Central memory CD8-positive, alpha-beta T cell (primary cell): ENCODE data around the gene ART5.

Experiments used
- ATAC-seq: fragments of 150-1000 bp; cut with Tn5 transposase; replicated peaks from 2 replicates; pipeline ENCODE4 v1.10.0; 2022; ENCODE audit warnings: mild to moderate bottlenecking, moderate FRiP score, moderate number of reproducible peaks; ENCODE audit not compliant: poor library complexity, severe bottlenecking; ENCODE audit errors: extremely low read depth
- DNase-seq, 2 donors: peaks; one replicate each; pipeline ENCODE4 v3.0.0; 2021; ENCODE audit warnings: low spot score in 2 of 2
- H3K27ac Mint-ChIP-seq: one replicate; pipeline ENCODE4 v1.8.0; 2022; ENCODE audit warnings: low read depth, mild to moderate bottlenecking, moderate library complexity, mixed read lengths
- H3K27me3 Mint-ChIP-seq: one replicate; pipeline ENCODE4 v1.8.0; 2022; ENCODE audit warnings: mixed read lengths
- H3K36me3 Mint-ChIP-seq: one replicate; pipeline ENCODE4 v1.8.0; 2022; ENCODE audit warnings: mild to moderate bottlenecking, moderate library complexity, mixed read lengths; ENCODE audit not compliant: insufficient read depth
- H3K4me1 Mint-ChIP-seq: one replicate; pipeline ENCODE4 v1.8.0; 2022; ENCODE audit warnings: mixed read lengths
- H3K4me3 Mint-ChIP-seq: one replicate; pipeline ENCODE4 v1.8.0; 2022; ENCODE audit warnings: mild to moderate bottlenecking, moderate library complexity, mixed read lengths
- H3K9me3 Mint-ChIP-seq: one replicate; pipeline ENCODE4 v1.8.0; 2022; ENCODE audit warnings: mixed read lengths

ART5 gene, protein sequence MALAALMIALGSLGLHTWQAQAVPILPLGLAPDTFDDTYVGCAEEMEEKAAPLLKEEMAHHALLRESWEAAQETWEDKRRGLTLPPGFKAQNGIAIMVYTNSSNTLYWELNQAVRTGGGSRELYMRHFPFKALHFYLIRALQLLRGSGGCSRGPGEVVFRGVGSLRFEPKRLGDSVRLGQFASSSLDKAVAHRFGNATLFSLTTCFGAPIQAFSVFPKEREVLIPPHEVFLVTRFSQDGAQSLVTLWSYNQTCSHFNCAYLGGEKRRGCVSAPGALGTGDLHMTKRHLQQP

DNA sequence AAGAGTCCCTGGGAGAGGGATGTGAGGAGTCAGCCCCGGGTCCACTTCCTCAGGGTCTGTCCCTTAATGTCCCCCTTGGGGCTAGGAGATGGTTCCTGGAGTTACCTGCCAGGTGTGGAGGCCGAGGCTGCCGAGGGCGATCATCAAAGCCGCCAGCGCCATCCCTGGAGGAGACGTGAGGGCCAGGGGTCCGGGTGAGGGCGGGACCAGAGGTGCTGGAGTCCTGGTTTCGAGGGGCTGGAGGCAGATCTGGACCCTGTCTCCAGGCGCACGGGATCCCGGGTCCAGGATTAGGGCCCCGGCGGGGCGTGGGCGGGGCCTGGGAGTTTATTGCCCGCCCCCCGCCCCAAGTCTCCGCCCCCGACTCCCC lies at the start of gene ART5:
TSS of gene ART5 (minus strand) at position 292 of the 370 bp plus-strand sequence. CDS start at position 162, 130 bp downstream.
- H3K36me3 Mint-ChIP-seq, result no peaks in the 10 kb centered on the region
- peak within 1 kb of the TSS; percentile 4 for H3K27ac Mint-ChIP-seq
- H3K4me3 Mint-ChIP-seq, result peak within 1 kb of the TSS; percentile 63
- H3K27me3 Mint-ChIP-seq, result peaks cover 91% of the 10 kb centered on the region
- H3K9me3 Mint-ChIP-seq, result no peaks in the 10 kb centered on the region
- DNase-seq (no peak), ATAC-seq (peak; percentile 10)
- peaks cover 12% of the 10 kb centered on the region for H3K4me1 Mint-ChIP-seq

DNA sequence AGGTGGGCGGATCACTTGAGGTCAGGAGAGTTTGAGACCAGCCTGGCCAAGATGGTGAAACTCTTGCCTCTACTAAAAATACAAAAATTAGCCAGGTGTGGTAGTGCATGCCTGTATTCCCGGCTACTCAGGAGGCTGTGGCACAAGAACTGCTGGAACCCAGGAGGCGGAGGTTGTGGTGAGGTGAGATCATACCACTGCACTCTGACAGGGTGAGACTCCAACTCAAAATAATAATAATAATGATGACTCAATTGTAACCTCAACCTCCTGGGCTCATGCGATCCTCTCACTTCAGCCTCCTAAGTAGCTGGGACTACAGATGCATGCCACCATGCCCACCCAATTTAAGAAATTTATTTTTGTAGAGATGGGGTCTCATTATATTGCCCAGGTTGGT lies 45.0 kb upstream of the ART5 start:
- no peak overlapping the region for H3K4me3 Mint-ChIP-seq
- peaks cover 77% of the 10 kb centered on the region for H3K36me3 Mint-ChIP-seq
- DNase-seq (no peak), ATAC-seq (no peak)
- no peak overlapping the region for H3K27ac Mint-ChIP-seq
- no peaks in the 10 kb centered on the region for H3K4me1 Mint-ChIP-seq
- no peaks in the 10 kb centered on the region for H3K27me3 Mint-ChIP-seq
- H3K9me3 Mint-ChIP-seq, result no peaks in the 10 kb centered on the region

DNA sequence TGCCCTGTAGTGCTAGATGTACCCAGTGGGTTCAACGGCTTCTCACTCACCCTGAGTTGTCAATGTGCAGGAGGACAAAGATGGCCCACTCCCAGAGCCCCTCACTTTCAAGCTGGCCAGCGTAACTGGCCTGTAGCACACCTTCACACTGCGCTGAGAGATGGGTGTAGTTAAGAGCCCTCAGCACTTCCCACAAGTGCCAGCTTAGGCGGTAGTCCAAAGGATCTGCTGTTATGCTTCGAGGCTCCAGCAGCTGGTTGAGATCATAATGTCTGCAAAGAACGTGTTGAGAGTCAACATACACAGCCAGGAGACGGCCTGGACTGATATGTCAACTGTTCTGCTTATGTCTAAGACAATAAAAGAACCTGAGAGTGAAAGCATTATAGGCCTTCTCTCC lies 44.1 kb upstream of the ART5 start:
- Mint-ChIP-seq H3K4me1 (no peaks in the 10 kb centered on the region), H3K27me3 (no peaks in the 10 kb centered on the region), H3K27ac (no peak overlapping the region), H3K9me3 (no peaks in the 10 kb centered on the region), H3K4me3 (no peak overlapping the region), H3K36me3 (peaks cover 78% of the 10 kb centered on the region)
- ATAC-seq (no peak), DNase-seq (no peak)

DNA sequence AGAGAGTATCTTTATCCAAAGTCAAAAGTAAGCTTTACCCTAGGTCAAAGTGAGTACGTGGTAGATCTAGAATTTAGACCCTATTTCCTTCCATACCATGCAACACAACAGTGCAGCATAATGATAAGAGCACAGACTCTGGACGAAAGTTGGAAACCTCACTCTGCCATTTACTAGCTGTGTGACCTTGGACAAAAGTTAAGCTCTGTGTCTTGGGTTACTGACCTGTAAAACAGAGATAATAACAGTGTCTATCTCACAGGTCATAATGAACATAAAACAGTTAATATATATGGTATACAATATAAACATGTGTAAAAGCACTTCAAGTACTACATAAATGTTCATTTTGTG lies 43.0 kb upstream of the ART5 start:
- peaks cover 82% of the 10 kb centered on the region for H3K36me3 Mint-ChIP-seq
- ATAC-seq (no peak), DNase-seq (no peak)
- H3K27me3 Mint-ChIP-seq, result no peaks in the 10 kb centered on the region
- H3K4me3 Mint-ChIP-seq, result no peak overlapping the region
- no peaks in the 10 kb centered on the region for H3K9me3 Mint-ChIP-seq
- no peak overlapping the region for H3K27ac Mint-ChIP-seq
- H3K4me1 Mint-ChIP-seq, result no peaks in the 10 kb centered on the region

DNA sequence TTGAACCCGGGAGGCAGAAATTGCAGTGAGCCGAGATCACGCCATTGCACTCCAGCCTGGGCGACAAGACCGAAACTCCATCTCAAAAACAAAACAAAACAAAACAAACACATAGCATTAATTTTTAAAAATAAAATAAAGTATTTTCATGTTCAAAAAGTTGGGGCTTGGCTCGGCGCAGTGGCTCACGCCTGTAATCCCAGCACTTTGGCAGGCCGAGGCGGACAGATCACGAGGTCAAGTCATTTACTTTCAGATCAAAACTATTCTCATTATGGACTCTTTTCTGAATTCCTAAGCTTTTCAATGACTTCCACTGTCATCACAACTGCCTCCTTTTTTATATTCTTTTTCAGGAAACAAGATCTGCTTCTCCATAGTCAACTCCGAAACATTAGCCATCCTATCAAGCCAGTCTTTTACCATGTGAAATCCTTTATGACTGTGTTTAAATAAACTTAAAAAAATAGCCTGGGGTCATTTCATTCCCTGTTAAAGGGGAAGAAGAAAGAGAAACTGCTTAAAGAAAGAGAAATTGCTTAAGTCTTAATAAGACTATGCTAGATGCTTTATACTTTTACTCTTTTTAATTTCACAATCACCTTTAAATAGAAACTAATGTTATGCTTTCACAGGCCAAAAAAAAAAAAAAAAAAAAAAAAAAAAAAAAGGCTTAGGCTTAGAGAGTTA lies 42.5 kb upstream of the ART5 start:
- ATAC-seq (no peak), DNase-seq (no peak)
- H3K27ac Mint-ChIP-seq, result no peak overlapping the region
- H3K36me3 Mint-ChIP-seq, result peaks cover 84% of the 10 kb centered on the region
- no peaks in the 10 kb centered on the region for H3K27me3 Mint-ChIP-seq
- H3K4me1 Mint-ChIP-seq, result peaks cover 1% of the 10 kb centered on the region
- H3K9me3 Mint-ChIP-seq, result no peaks in the 10 kb centered on the region
- H3K4me3 Mint-ChIP-seq, result no peak overlapping the region

DNA sequence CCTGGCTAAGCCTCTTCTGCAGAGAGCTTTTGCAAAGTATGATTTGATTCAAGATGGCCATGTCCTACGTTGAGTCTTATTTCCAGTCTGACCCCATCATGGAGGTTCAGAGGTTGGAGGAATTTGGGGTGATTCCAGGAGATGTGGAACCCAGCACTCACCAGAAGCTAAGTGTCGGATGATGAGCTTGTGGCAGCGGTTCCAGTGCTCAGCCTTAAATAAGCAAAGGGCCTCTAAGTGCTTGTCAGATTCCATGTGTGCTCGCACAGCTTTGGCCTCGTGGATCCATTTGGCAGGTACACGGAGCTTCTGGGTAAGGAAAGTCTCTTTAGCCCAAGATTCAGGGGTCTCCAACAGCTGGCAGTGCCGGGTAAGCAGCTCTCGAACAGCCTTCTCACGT lies 41.2 kb upstream of the ART5 start:
- ATAC-seq, result no peak
- Mint-ChIP-seq H3K27ac (no peak overlapping the region), H3K27me3 (no peaks in the 10 kb centered on the region), H3K9me3 (no peaks in the 10 kb centered on the region), H3K4me3 (no peak overlapping the region), H3K4me1 (peaks cover 4% of the 10 kb centered on the region), H3K36me3 (peaks cover 87% of the 10 kb centered on the region)
- no peak for DNase-seq

DNA sequence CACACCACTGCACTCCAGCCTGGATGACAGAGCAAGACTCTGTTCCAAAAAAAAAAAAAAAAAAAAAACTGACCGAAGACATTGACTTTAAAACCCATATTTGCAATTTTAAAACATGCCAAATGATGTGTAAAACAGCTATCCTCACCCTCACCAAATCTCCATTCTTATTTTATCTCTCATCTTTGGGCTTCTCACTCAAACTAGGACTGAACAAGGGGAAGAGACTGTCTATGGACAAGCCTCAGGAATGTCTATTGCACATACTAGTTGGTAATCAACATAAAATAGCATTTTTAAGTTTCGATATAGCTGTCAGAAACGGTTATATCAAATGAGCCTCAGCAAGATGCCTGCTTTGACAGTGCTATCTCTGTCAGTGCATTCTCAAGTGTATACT lies 37.3 kb upstream of the ART5 start:
- DNase-seq (no peak), ATAC-seq (no peak)
- Mint-ChIP-seq H3K36me3 (peaks cover 85% of the 10 kb centered on the region), H3K27me3 (no peaks in the 10 kb centered on the region), H3K9me3 (no peaks in the 10 kb centered on the region), H3K4me3 (no peak overlapping the region), H3K4me1 (peaks cover 4% of the 10 kb centered on the region), H3K27ac (no peak overlapping the region)

DNA sequence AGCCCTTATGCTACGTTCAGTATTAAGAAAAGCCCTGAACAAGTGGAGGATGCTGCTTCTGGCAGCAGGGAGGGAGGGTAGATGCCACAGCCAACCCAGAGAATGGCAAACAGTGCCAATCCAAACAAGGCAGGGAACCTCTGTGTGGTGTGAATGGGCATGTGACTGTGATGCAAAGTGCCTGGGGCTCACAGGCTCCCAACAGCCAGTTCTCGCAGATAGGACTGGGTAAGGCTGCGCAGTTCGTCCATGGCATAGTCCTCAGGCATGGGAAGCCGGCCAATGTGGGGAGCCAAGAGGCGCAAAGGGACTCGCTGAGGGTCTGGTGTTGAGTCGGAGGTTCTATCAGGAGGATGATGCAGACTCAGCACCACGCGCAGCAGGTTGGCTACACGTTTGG lies 34.2 kb upstream of the ART5 start:
- no peak overlapping the region for H3K27ac Mint-ChIP-seq
- H3K36me3 Mint-ChIP-seq, result peaks cover 78% of the 10 kb centered on the region

DNA sequence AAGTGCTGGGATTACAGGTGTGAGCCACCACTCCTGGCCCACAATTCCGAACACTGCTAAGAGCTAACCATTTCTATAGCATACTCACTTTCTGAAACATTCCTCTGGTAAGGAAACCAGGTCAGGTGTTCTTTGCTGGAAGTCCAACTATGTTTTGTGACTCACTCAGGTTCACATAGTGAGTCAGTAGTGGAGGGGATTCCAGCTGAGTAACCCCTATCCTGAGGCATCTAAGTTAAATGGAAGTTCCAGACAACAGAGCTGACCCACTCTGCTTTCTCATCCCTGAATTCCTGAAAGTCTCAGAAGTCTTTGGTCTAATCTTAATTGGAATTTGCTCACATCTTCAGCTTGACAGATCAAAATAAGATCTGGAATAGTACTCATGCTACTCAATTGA lies 32.4 kb upstream of the ART5 start:
- DNase-seq, result no peak
- no peak for ATAC-seq
- Mint-ChIP-seq H3K4me3 (no peak overlapping the region), H3K27ac (no peak overlapping the region), H3K4me1 (peaks cover 2% of the 10 kb centered on the region), H3K36me3 (peaks cover 67% of the 10 kb centered on the region), H3K27me3 (no peaks in the 10 kb centered on the region), H3K9me3 (no peaks in the 10 kb centered on the region)

More for the DNA sequence above, 34.2 kb upstream of the ART5 start:
- no peak for DNase-seq
- no peak for ATAC-seq
- Mint-ChIP-seq H3K4me3 (no peak overlapping the region), H3K4me1 (peaks cover 4% of the 10 kb centered on the region), H3K9me3 (no peaks in the 10 kb centered on the region), H3K27me3 (no peaks in the 10 kb centered on the region)

DNA sequence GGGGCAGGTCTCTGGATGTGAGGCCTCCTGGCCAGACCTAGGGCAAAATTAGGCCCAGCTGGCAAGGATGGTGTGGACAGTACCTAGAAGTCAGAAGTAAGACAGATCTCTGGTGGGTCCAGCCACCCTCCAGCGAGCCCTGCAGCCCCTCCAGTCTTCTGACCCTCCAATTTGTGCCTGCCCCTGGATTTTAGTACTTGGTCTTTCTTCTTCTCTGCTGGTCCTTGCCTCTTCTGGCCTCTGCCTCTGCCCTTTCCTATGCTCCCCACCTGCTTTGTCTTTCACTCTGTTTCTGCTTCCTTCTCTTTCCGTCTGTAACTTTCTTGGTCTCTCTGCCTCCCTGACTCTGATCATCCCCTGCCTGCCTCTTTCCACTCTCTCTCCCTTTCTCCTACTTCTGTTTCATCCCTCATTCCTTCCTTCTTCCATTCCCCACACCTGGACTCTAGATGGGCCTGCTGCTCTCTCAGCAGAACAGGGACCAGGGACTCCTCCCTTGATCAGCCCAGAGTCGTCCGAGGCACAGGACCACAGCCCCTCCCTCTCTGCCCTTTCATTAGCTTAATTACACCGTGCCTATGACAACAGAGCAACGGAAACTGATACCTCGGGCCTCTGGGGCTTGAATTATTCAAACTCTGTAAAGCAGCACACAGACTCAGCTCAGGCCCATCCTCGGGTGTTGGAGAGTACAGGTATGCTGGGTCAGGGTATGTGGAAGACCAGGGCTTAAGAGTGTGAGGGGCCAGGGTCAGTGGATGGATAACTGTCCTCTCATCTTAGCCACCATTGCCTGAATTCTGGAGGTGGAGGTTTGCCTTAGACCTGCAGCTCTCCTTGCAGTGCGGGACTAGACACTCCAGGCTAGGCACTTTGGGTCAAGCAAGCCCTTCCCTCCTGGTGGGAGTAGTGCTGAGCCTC lies 29.8 kb upstream of the ART5 start, which contains the start of gene CHRNA10:
TSS of gene CHRNA10 (minus strand) at position 51 of the 921 bp plus-strand sequence. CDS start 72 bp downstream, outside the sequence.
- DNase-seq (no peak), ATAC-seq (no peak)
- Mint-ChIP-seq H3K27me3 (no peaks in the 10 kb centered on the region), H3K9me3 (no peaks in the 10 kb centered on the region), H3K4me3 (no peak within 1 kb of the TSS), H3K36me3 (peaks cover 46% of the 10 kb centered on the region), H3K4me1 (no peaks in the 10 kb centered on the region), H3K27ac (peak within 1 kb of the TSS; percentile 57)

DNA sequence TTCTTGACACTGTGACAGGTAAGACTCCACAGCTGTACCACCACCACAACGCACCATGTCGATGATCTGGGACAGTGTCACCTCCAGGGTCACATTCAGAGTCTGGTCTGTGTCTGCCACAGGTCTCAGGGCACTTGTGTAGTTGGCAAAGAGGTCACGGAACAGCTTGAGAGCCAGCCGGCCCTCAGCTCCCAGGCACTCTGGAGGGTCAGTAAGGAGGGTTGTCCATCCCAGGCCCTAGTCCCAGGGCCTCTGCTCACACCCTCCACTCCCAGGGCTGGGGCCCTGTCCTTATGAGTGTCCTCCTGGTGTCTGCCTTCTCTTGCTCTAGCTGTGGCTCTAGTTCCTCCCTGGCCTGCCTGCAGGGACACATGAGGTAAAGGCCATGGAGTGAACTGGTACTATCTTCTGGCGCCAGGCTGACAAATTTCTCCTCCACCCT lies 28.0 kb upstream of the ART5 start:
- no peak for ATAC-seq
- peak overlapping the region; percentile 57 for H3K27ac Mint-ChIP-seq
- peaks cover 32% of the 10 kb centered on the region for H3K36me3 Mint-ChIP-seq

DNA sequence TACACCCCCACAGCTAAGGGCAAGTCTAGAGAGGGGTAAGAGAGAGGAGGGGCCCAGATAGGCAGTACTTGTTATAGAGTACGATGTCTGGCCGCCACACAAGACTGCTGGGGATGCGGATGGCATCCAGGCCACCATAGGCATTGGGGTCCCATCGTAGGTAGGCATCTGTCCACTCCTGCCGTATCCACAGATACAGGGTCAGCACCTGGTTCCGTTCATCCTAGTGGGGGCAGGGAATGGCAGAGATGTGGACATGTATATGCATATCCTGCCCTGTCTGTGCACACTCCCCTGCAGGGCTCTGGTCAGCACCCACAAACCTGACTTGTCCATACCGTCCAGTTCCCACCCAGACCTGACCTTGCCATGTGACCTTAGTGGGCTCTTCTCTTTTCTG lies 27.3 kb upstream of the ART5 start:
- H3K4me1 Mint-ChIP-seq, result no peaks in the 10 kb centered on the region
- H3K36me3 Mint-ChIP-seq, result peaks cover 26% of the 10 kb centered on the region
- DNase-seq (no peak), ATAC-seq (no peak)
- no peaks in the 10 kb centered on the region for H3K9me3 Mint-ChIP-seq
- H3K27ac Mint-ChIP-seq, result peak overlapping the region; percentile 44
- H3K4me3 Mint-ChIP-seq, result no peak overlapping the region
- no peaks in the 10 kb centered on the region for H3K27me3 Mint-ChIP-seq

More for the DNA sequence above, 28.0 kb upstream of the ART5 start:
- no peaks in the 10 kb centered on the region for H3K4me1 Mint-ChIP-seq
- no peaks in the 10 kb centered on the region for H3K27me3 Mint-ChIP-seq
- no peak for DNase-seq
- H3K4me3 Mint-ChIP-seq, result no peak overlapping the region
- H3K9me3 Mint-ChIP-seq, result no peaks in the 10 kb centered on the region
